ENCODE measurements around the gene SHC1. TPM values are rescaled to one million over a fixed set of nuclear protein-coding genes. Genes with fewer than 3 reads are reported as not detected.

SHC1 gene
- total RNA-seq, 6 experiments from 2014 or later = 44.6 to 108 (median 75.3) TPM

DNA sequence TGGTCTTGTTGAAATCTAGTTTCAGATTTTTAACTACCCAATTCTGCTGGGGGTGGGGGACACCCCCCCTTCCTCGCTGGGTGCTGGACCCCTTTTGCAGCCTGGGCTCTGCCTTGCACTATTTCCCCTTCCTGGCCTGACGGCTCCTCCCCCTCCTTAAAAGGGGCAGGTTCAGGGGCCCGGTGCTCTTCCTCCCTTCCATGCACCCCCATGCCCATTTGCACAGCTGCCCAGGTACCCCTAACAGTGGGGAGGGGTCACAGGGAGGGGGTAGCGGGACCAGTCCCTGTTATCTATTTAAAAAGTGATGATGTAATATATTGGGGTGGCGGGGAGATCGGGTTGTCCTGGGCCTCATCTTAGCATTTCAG lies 47.4 kb upstream of the SHC1 start:
- ATAC-seq (no peak), DNase-seq (peak in 1 of 3 donors; percentile 18)
- peak overlapping the region in 1 of 3 donors; percentile 49 for H3K4me3 ChIP-seq
- intact Hi-C loops (cut with DNase I) = no loop called here
- TF ChIP-seq, protein P1, sequence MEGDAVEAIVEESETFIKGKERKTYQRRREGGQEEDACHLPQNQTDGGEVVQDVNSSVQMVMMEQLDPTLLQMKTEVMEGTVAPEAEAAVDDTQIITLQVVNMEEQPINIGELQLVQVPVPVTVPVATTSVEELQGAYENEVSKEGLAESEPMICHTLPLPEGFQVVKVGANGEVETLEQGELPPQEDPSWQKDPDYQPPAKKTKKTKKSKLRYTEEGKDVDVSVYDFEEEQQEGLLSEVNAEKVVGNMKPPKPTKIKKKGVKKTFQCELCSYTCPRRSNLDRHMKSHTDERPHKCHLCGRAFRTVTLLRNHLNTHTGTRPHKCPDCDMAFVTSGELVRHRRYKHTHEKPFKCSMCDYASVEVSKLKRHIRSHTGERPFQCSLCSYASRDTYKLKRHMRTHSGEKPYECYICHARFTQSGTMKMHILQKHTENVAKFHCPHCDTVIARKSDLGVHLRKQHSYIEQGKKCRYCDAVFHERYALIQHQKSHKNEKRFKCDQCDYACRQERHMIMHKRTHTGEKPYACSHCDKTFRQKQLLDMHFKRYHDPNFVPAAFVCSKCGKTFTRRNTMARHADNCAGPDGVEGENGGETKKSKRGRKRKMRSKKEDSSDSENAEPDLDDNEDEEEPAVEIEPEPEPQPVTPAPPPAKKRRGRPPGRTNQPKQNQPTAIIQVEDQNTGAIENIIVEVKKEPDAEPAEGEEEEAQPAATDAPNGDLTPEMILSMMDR (IDR thresholded peaks at IDR 0.05) = no peak
- TF ChIP-seq POLR2A (IDR thresholded peaks at IDR 0.05) = no peak
- no peaks in the 10 kb centered on the region for H3K27me3 ChIP-seq
- peak overlapping the region in 1 of 3 donors; percentile 69 for H3K27ac ChIP-seq
- H3K36me3 ChIP-seq = peaks cover 0 to 21% (median 11%) of the 10 kb centered on the region in 4 donors
- H3K9me3 ChIP-seq = no peaks in the 10 kb centered on the region
- WGBS (ENCODE audit: insufficient coverage, low coverage, low lambda C conversion rate, missing lambda C conversion rate) = 41% methylated on average over 6 of the region's 6 CpGs
- peaks cover 0 to 20% (median 10%) of the 10 kb centered on the region in 4 donors for H3K4me1 ChIP-seq

DNA sequence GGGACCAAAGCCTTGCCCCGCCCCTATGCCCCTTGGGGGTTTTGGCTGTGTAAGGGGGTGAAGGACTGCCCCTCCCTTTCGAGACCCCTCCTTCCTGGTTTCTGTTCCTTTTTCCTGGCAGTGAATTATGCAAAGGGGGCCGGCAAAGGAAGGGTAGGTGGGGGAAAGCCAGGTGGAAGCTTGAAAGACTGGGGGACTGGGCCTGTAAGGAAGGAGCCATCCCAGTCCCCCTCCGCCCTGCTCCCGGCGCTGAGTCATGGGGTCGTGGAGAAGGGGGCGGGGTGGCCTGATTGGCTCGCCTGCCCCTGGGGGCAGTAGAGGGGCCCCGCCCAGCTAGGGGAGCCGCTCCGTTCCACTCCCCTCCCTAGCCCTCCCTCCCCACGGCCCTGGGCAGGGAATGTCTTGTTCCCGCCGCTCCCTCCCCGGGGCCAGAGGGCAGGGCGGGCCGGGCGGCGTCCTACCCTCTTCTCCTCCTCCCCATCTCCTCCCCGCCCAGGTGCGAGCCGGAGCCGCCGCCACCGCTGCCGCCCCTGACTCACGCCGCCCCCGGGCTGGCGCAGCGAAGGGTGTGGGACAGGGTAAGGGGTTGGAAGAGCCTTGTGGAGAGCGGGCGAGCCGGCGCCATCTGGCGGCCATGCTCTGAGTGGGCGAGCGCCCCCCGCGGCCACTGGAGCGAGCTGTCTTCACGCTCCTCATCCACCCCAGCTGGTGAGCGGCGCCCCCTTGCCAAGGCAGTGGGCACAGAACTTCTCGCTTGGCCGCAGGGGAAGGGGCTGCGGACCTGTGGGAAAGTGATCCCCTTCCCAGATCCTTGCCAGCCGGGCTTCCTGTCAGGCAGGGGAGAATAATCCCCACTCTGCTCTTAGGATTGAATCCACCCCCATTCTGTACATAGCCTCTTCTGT lies 46.7 kb upstream of the SHC1 start:
- peak overlapping the region; percentile 16 to 76 (median 69) for H3K27ac ChIP-seq
- WGBS (ENCODE audit: insufficient coverage, low coverage, low lambda C conversion rate, missing lambda C conversion rate) = 5% methylated on average over 19 of the region's 49 CpGs
- peaks cover 0 to 21% (median 11%) of the 10 kb centered on the region in 4 donors for H3K36me3 ChIP-seq
- H3K9me3 ChIP-seq = no peaks in the 10 kb centered on the region
- H3K27me3 ChIP-seq = no peaks in the 10 kb centered on the region
- peaks cover 0 to 26% (median 10%) of the 10 kb centered on the region in 4 donors for H3K4me1 ChIP-seq
- peak overlapping the region; percentile 27 to 49 (median 27) for H3K4me3 ChIP-seq
- intact Hi-C loops (cut with DNase I) = no loop called here
- ATAC-seq (peak; percentile 82 to 91 (median 90)), DNase-seq (peak; percentile 85 to 89 (median 87))
- peak; percentile 28 for TF ChIP-seq POLR2A (IDR thresholded peaks at IDR 0.05)
- TF ChIP-seq, protein P1 (IDR thresholded peaks at IDR 0.05) = peak; percentile 97 to 99 (median 98)

DNA sequence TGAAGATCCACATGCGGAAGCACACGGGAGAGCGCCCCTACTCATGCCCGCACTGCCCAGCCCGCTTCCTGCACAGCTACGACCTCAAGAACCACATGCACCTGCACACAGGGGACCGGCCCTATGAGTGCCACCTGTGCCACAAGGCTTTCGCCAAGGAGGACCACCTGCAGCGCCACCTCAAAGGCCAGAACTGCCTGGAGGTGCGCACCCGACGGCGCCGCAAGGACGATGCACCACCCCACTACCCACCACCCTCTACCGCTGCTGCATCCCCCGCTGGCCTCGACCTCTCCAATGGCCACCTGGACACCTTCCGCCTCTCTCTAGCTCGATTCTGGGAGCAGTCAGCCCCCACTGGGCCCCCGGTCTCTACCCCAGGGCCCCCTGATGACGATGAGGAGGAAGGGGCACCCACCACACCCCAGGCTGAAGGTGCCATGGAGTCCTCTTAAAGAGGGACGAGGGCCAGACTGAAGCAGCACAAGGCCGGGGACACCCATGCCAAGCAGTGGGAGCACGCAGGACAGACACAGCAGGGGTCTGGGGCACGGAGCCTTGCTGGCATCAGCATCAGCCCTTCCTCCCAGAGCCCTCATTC lies 45.8 kb upstream of the SHC1 start:
- DNase-seq = peak in 1 of 3 donors; percentile 22
- intact Hi-C loops (cut with DNase I) = no loop called here
- 73% methylated on average over 6 of the region's 26 CpGs for WGBS (ENCODE audit: insufficient coverage, low coverage, low lambda C conversion rate, missing lambda C conversion rate)
- H3K9me3 ChIP-seq = no peaks in the 10 kb centered on the region
- ATAC-seq = no peak
- H3K27ac ChIP-seq = peak overlapping the region in 1 of 3 donors; percentile 69
- H3K4me1 ChIP-seq = peaks cover 0 to 29% (median 14%) of the 10 kb centered on the region in 4 donors
- H3K4me3 ChIP-seq = no peak overlapping the region
- no peaks in the 10 kb centered on the region for H3K27me3 ChIP-seq
- H3K36me3 ChIP-seq = peaks cover 0 to 21% (median 11%) of the 10 kb centered on the region in 4 donors
- TF ChIP-seq, protein P1 (IDR thresholded peaks at IDR 0.05) = no peak
- TF ChIP-seq POLR2A (IDR thresholded peaks at IDR 0.05) = no peak

DNA sequence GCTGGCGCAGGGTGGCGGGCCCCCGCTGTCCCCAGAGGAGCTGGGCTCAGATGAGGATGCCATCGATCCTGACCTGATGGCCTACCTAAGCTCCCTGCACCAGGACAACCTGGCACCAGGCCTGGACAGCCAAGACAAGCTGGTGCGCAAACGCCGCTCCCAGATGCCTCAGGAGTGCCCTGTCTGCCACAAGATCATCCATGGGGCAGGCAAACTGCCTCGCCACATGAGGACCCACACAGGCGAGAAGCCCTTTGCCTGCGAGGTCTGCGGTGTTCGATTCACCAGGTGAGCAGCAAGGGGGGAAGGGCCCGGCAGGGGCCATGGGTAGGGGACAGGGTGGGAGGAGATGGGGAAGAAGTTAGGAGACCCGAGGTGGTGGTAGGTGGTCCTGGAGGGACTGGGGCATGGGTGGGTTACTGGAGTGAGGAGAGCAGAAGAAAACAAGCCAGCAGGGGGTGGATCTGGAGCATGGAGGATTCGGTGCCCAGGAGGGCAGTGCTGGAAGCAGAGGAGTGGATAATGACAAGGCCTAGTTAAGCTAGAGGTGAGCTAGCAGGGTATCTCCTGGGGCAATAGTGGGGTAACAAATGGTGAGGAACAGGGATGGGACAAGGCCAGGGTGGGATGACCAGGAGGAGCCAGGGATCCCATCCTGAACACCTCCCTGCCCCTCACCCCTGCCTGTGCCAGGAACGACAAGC lies 45.1 kb upstream of the SHC1 start:
- no peak for ATAC-seq
- Histone ChIP-seq H3K4me1 (peaks cover 0 to 36% (median 14%) of the 10 kb centered on the region in 4 donors), H3K36me3 (peaks cover 0 to 21% (median 13%) of the 10 kb centered on the region in 4 donors), H3K27ac (no peak overlapping the region), H3K27me3 (no peaks in the 10 kb centered on the region), H3K4me3 (no peak overlapping the region), H3K9me3 (no peaks in the 10 kb centered on the region)
- TF ChIP-seq POLR2A (IDR thresholded peaks at IDR 0.05) = no peak
- TF ChIP-seq, protein P1 (IDR thresholded peaks at IDR 0.05) = no peak
- 76% methylated on average over 9 of the region's 16 CpGs for WGBS (ENCODE audit: insufficient coverage, low coverage, low lambda C conversion rate, missing lambda C conversion rate)
- intact Hi-C loops (cut with DNase I) = no loop called here
- DNase-seq = peak in 1 of 3 donors; percentile 24

All from right lobe of liver (tissue), 6 donors.